NCI-H748 (cell line): Measurements from ENCODE around the gene PTPRF.
A peak's percentile ranks its signal among the peaks of the same experiment; 100 is the strongest.
"Not testable (repeated sequence)": the region's sequence is repeated elsewhere in the genome, so short reads cannot be mapped to it uniquely, and the experiment has no call there.

Experiments
- DNase-seq: peaks from one replicate; lab custom pipeline; 2025; ENCODE audit not compliant: unreplicated experiment; lab: John Stamatoyannopoulos, UW

Gene PTPRF

GRCh38 chr1:43622471-43622870 is 91.8 kb downstream of the PTPRF start:
- no peak for DNase-seq

GRCh38 chr1:43622901-43623780 is 92.5 kb downstream of the PTPRF start:
- no peak for DNase-seq

GRCh38 chr1:43625063-43625780 is 94.5 kb downstream of the PTPRF start:
- no peak for DNase-seq

- DNase-seq: peak; percentile 95
These were observed 101.5 kb downstream of the PTPRF start for GRCh38 chr1:43632135-43632670.

- no peak for DNase-seq
These were observed 104.0 kb downstream of the PTPRF start for GRCh38 chr1:43634721-43635120.

GRCh38 chr1:43636006-43636641 is 105.4 kb downstream of the PTPRF start:
- DNase-seq: peak; percentile 64

- DNase-seq: no peak
These were observed 106.6 kb downstream of the PTPRF start for GRCh38 chr1:43637267-43637666.

- not testable (repeated sequence) for DNase-seq
These were observed 107.7 kb downstream of the PTPRF start for GRCh38 chr1:43638381-43638780.

- peak; percentile 62 for DNase-seq
These were observed 109.5 kb downstream of the PTPRF start for GRCh38 chr1:43639976-43640794.

- no peak for DNase-seq
These were observed 113.9 kb downstream of the PTPRF start for GRCh38 chr1:43644558-43644957.

- no peak for DNase-seq
These were observed 114.8 kb downstream of the PTPRF start for GRCh38 chr1:43645461-43645860.

GRCh38 chr1:43647331-43647730 is 116.6 kb downstream of the PTPRF start:
- DNase-seq: not testable (repeated sequence)

GRCh38 chr1:43648221-43648847 is 117.7 kb downstream of the PTPRF start:
- no peak for DNase-seq

- no peak for DNase-seq
These were observed 118.3 kb downstream of the PTPRF start for GRCh38 chr1:43648876-43649477.

- DNase-seq: peak; percentile 100
These were observed 119.8 kb downstream of the PTPRF start for GRCh38 chr1:43650310-43651085.

- peak; percentile 66 for DNase-seq
These were observed 120.5 kb downstream of the PTPRF start for GRCh38 chr1:43651188-43651587.

GRCh38 chr1:43651902-43652301 is 121.2 kb downstream of the PTPRF start:
- no peak for DNase-seq

- no peak for DNase-seq
These were observed 122.7 kb downstream of the PTPRF start for GRCh38 chr1:43653339-43653738.

- DNase-seq: no peak
These were observed 123.2 kb downstream of the PTPRF start for GRCh38 chr1:43653893-43654292.
